Activated CD8-positive, alpha-beta memory T cell treated with anti-CD3 and anti-CD28 coated beads, Interleukin-2, amount 10 ng/mL, durations not matched to agents 7 days and 5 days (primary cell): ENCODE results near the gene ATP9A. TPM values are rescaled to one million over a fixed set of nuclear protein-coding genes. Genes with fewer than 3 reads are reported as not detected.

Source experiments
- ATAC-seq: fragments of 150-1000 bp; cut with Tn5 transposase; one replicate; pipeline ENCODE4 v1.10.0; 2021; ENCODE audit warnings: moderate library complexity
- CTCF ChIA-PET: fragments of 350-600 bp; sonication (Branson Sonifier 250); formaldehyde crosslinking; loops from one replicate; lab custom pipeline; 2021; ENCODE audit warnings: antibody characterized with exemption; lab: Charles Lee
- DNase-seq: peaks from one replicate; pipeline ENCODE4 v3.0.0-alpha.2; 2020
- H3K27ac Mint-ChIP-seq: one replicate; pipeline ENCODE4 v1.8.0; 2021; ENCODE audit warnings: mild to moderate bottlenecking, mixed read lengths
- H3K27me3 Mint-ChIP-seq: one replicate; pipeline ENCODE4 v1.8.0; 2021; ENCODE audit warnings: mixed read lengths
- H3K36me3 Mint-ChIP-seq: one replicate; pipeline ENCODE4 v1.8.0; 2021; ENCODE audit warnings: mild to moderate bottlenecking, mixed read lengths
- H3K4me1 Mint-ChIP-seq: one replicate; pipeline ENCODE4 v1.8.0; 2021; ENCODE audit warnings: mixed read lengths
- H3K4me3 Mint-ChIP-seq: one replicate; pipeline ENCODE4 v1.8.0; 2021; ENCODE audit warnings: mild to moderate bottlenecking, moderate library complexity, mixed read lengths
- H3K9me3 Mint-ChIP-seq: one replicate; pipeline ENCODE4 v1.8.0; 2022; ENCODE audit warnings: low read depth, mixed read lengths
- total RNA-seq, 2 experiments: library from RNA; stranded (reverse); gene quantifications; one replicate each; pipeline ENCODE4 v1.2.3, GENCODE V29; 2021

ATP9A gene
- total RNA-seq, 2 experiments from 2014 or later, result 0.38 to 2.4 TPM

- ATAC-seq, result no peak
- Mint-ChIP-seq H3K27ac (no peak overlapping the region), H3K9me3 (no peaks in the 10 kb centered on the region), H3K27me3 (peaks cover 19% of the 10 kb centered on the region), H3K4me1 (peaks cover 11% of the 10 kb centered on the region), H3K36me3 (no peaks in the 10 kb centered on the region), H3K4me3 (no peak overlapping the region)
- CTCF ChIA-PET, result no interaction called here
- DNase-seq, result no peak
Measured at GRCh38 chr20:51600950-51601349, 167.2 kb downstream of the ATP9A start.

- no peaks in the 10 kb centered on the region for H3K9me3 Mint-ChIP-seq
- peaks cover 19% of the 10 kb centered on the region for H3K27me3 Mint-ChIP-seq
- no peaks in the 10 kb centered on the region for H3K36me3 Mint-ChIP-seq
- H3K4me1 Mint-ChIP-seq, result peaks cover 18% of the 10 kb centered on the region
- H3K27ac Mint-ChIP-seq, result no peak overlapping the region
- ATAC-seq, result no peak
- CTCF ChIA-PET, result no interaction called here
- no peak for DNase-seq
- H3K4me3 Mint-ChIP-seq, result no peak overlapping the region
Measured at GRCh38 chr20:51600016-51600420, 168.2 kb downstream of the ATP9A start.

GRCh38 chr20:51598556-51598955, 169.6 kb downstream of the ATP9A start:
- CTCF ChIA-PET, result interaction anchor here (4.9 kb wide), 1 partner anchor 213 kb away, joined by 65 read pairs; no protein-coding TSS in a partner anchor
- H3K9me3 Mint-ChIP-seq, result no peaks in the 10 kb centered on the region
- H3K4me1 Mint-ChIP-seq, result peaks cover 32% of the 10 kb centered on the region
- peaks cover 19% of the 10 kb centered on the region for H3K27me3 Mint-ChIP-seq
- no peak overlapping the region for H3K27ac Mint-ChIP-seq
- H3K4me3 Mint-ChIP-seq, result no peak overlapping the region
- DNase-seq, result no peak
- no peaks in the 10 kb centered on the region for H3K36me3 Mint-ChIP-seq
- no peak for ATAC-seq

- DNase-seq (no peak), ATAC-seq (no peak)
- Mint-ChIP-seq H3K27ac (no peak overlapping the region), H3K4me3 (no peak overlapping the region), H3K36me3 (no peaks in the 10 kb centered on the region), H3K4me1 (peaks cover 33% of the 10 kb centered on the region), H3K9me3 (no peaks in the 10 kb centered on the region), H3K27me3 (peaks cover 19% of the 10 kb centered on the region)
- CTCF ChIA-PET, result interaction anchor here (0.8 to 4.9 kb wide), 7 partner anchors 26 to 272 kb away, joined by 3 to 65 read pairs (median 8); partner anchors contain the start of gene NFATC2
Measured at GRCh38 chr20:51597389-51598231, 170.6 kb downstream of the ATP9A start.

- Mint-ChIP-seq H3K27me3 (peaks cover 19% of the 10 kb centered on the region), H3K4me3 (no peak overlapping the region), H3K36me3 (no peaks in the 10 kb centered on the region), H3K9me3 (no peaks in the 10 kb centered on the region), H3K27ac (no peak overlapping the region), H3K4me1 (peaks cover 32% of the 10 kb centered on the region)
- no peak for DNase-seq
- CTCF ChIA-PET, result interaction anchor here (0.8 to 4.9 kb wide), 12 partner anchors 20 to 271 kb away, joined by 3 to 65 read pairs (median 6); partner anchors contain the start of gene NFATC2
- ATAC-seq, result no peak
Measured at GRCh38 chr20:51596668-51597388, 171.4 kb downstream of the ATP9A start.

- H3K27ac Mint-ChIP-seq, result no peak overlapping the region
- H3K9me3 Mint-ChIP-seq, result no peaks in the 10 kb centered on the region
- H3K27me3 Mint-ChIP-seq, result peaks cover 19% of the 10 kb centered on the region
- ATAC-seq (no peak), DNase-seq (no peak)
- peaks cover 30% of the 10 kb centered on the region for H3K4me1 Mint-ChIP-seq
- no peaks in the 10 kb centered on the region for H3K36me3 Mint-ChIP-seq
- CTCF ChIA-PET, result interaction anchor here (0.6 to 4.9 kb wide), 44 partner anchors 9 to 608 kb away, joined by 3 to 65 read pairs (median 4); partner anchors contain the start of gene NFATC2
- no peak overlapping the region for H3K4me3 Mint-ChIP-seq
Measured at GRCh38 chr20:51595744-51596143, 172.4 kb downstream of the ATP9A start.

- peaks cover 30% of the 10 kb centered on the region for H3K4me1 Mint-ChIP-seq
- no peak overlapping the region for H3K4me3 Mint-ChIP-seq
- no peaks in the 10 kb centered on the region for H3K36me3 Mint-ChIP-seq
- peak; percentile 91 for DNase-seq
- ATAC-seq, result peak; percentile 99
- H3K9me3 Mint-ChIP-seq, result no peaks in the 10 kb centered on the region
- H3K27ac Mint-ChIP-seq, result peak overlapping the region; percentile 75
- CTCF ChIA-PET, result interaction anchor here (0.6 to 4.9 kb wide), 61 partner anchors 10 to 780 kb away, joined by 3 to 65 read pairs (median 4); partner anchors contain the start of gene NFATC2
- H3K27me3 Mint-ChIP-seq, result peaks cover 17% of the 10 kb centered on the region
Measured at GRCh38 chr20:51595058-51595532, 173.1 kb downstream of the ATP9A start.

GRCh38 chr20:51594236-51595057, 173.7 kb downstream of the ATP9A start:
- DNase-seq, result no peak
- H3K4me1 Mint-ChIP-seq, result peaks cover 30% of the 10 kb centered on the region
- H3K27me3 Mint-ChIP-seq, result peaks cover 13% of the 10 kb centered on the region
- no peaks in the 10 kb centered on the region for H3K36me3 Mint-ChIP-seq
- H3K9me3 Mint-ChIP-seq, result no peaks in the 10 kb centered on the region
- peak overlapping the region; percentile 75 for H3K27ac Mint-ChIP-seq
- no peak for ATAC-seq
- CTCF ChIA-PET, result interaction anchor here (0.7 to 4.9 kb wide), 55 partner anchors 10 to 780 kb away, joined by 3 to 65 read pairs (median 4); partner anchors contain the start of gene NFATC2
- no peak overlapping the region for H3K4me3 Mint-ChIP-seq

- no peak overlapping the region for H3K4me3 Mint-ChIP-seq
- H3K27ac Mint-ChIP-seq, result no peak overlapping the region
- H3K36me3 Mint-ChIP-seq, result no peaks in the 10 kb centered on the region
- peaks cover 5% of the 10 kb centered on the region for H3K27me3 Mint-ChIP-seq
- no peak for DNase-seq
- ATAC-seq, result no peak
- peaks cover 30% of the 10 kb centered on the region for H3K4me1 Mint-ChIP-seq
- H3K9me3 Mint-ChIP-seq, result no peaks in the 10 kb centered on the region
- CTCF ChIA-PET, result interaction anchor here (0.7 to 4.4 kb wide), 4 partner anchors 30 to 208 kb away, joined by 3 to 26 read pairs (median 12); partner anchors contain the start of gene NFATC2
Measured at GRCh38 chr20:51593584-51593983, 174.6 kb downstream of the ATP9A start.

GRCh38 chr20:51592564-51592963, 175.6 kb downstream of the ATP9A start:
- no peaks in the 10 kb centered on the region for H3K36me3 Mint-ChIP-seq

GRCh38 chr20:51591871-51592270, 176.3 kb downstream of the ATP9A start:
- DNase-seq, result no peak
- CTCF ChIA-PET, result interaction anchor here (1.2 kb wide), 1 partner anchor 50 kb away, joined by 3 read pairs; no protein-coding TSS in a partner anchor

More at GRCh38 chr20:51592564-51592963, 175.6 kb downstream of the ATP9A start:
- Mint-ChIP-seq H3K27ac (no peak overlapping the region), H3K27me3 (no peaks in the 10 kb centered on the region), H3K4me1 (peaks cover 28% of the 10 kb centered on the region), H3K4me3 (no peak overlapping the region), H3K9me3 (no peaks in the 10 kb centered on the region)
- ATAC-seq, result no peak
- no peak for DNase-seq
- CTCF ChIA-PET, result no interaction called here

GRCh38 chr20:51588762-51589161, 179.4 kb downstream of the ATP9A start:
- Mint-ChIP-seq H3K4me3 (no peak overlapping the region), H3K4me1 (peaks cover 12% of the 10 kb centered on the region), H3K27me3 (no peaks in the 10 kb centered on the region), H3K9me3 (no peaks in the 10 kb centered on the region), H3K36me3 (no peaks in the 10 kb centered on the region), H3K27ac (no peak overlapping the region)
- DNase-seq (no peak), ATAC-seq (no peak)
- CTCF ChIA-PET, result interaction anchor here (0.7 kb wide), 1 partner anchor 175 kb away, joined by 3 read pairs; no protein-coding TSS in a partner anchor

More at GRCh38 chr20:51591871-51592270, 176.3 kb downstream of the ATP9A start:
- no peak overlapping the region for H3K4me3 Mint-ChIP-seq
- H3K4me1 Mint-ChIP-seq, result peaks cover 25% of the 10 kb centered on the region
- no peaks in the 10 kb centered on the region for H3K9me3 Mint-ChIP-seq
- no peaks in the 10 kb centered on the region for H3K27me3 Mint-ChIP-seq
- no peaks in the 10 kb centered on the region for H3K36me3 Mint-ChIP-seq
- no peak for ATAC-seq
- no peak overlapping the region for H3K27ac Mint-ChIP-seq
